ENCODE measurements around the gene PDE1C.

DNA sequence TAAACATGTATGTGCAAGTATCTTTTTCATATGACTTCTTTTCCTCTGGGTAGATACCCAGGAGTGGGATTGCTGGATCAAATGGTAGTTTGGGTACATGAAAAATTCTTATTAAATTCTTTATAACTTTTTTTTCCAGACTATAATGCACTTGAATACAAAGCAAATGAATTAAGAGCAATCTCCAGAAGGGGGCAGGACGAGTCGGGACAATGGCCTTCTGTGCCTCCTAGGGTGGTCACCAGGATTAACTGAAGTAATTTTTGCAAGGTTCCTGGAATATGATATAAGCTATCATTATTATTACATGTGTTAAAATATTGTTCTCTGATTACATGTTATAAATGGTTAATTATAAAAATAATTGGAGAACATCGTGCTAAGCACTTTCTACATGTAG is 256.0 kb downstream of the PDE1C start:
- TF ChIP-seq CTCF (IDR thresholded peaks at IDR 0.05) (no peak), POLR2A (IDR thresholded peaks at IDR 0.05) (no peak)
